ENCODE measurements around the gene HPX. TPM values are rescaled to one million over a fixed set of nuclear protein-coding genes. Genes with fewer than 3 reads are reported as not detected.

Gene HPX
- total RNA-seq, 1 donor from 2014 or later, result 0.56 TPM

GRCh38 chr11:6397636-6398035 lies 43.2 kb downstream of the HPX start:
- no peak overlapping the region for H3K27ac ChIP-seq
- no peaks in the 10 kb centered on the region for H3K9me3 Mint-ChIP-seq
- H3K27me3 Mint-ChIP-seq (ENCODE audit: insufficient read depth, low read depth), result peaks cover 8% of the 10 kb centered on the region
- H3K4me2 ChIP-seq, result no peak overlapping the region
- no peak overlapping the region for H3K4me3 Mint-ChIP-seq
- H3K9ac ChIP-seq, result no peak overlapping the region
- TF ChIP-seq EZH2phosphoT487 (IDR thresholded peaks at IDR 0.05), result no peak
- TF ChIP-seq EZH2 (IDR thresholded peaks at IDR 0.05), result no peak
- no peak for TF ChIP-seq CTCF (IDR thresholded peaks at IDR 0.05)
- no peak for DNase-seq (ENCODE audit: low spot score)
- H4K20me1 ChIP-seq (ENCODE audit: low read depth), result no peaks in the 10 kb centered on the region
- no peaks in the 10 kb centered on the region for H3F3A ChIP-seq (ENCODE audit: low read depth)
- no peak overlapping the region for H3K4me3 ChIP-seq
- no peaks in the 10 kb centered on the region for H3K79me2 ChIP-seq (ENCODE audit: low read depth)
- no peak overlapping the region for H2AFZ ChIP-seq (replicated peaks)
- H3K36me3 ChIP-seq, result no peaks in the 10 kb centered on the region
- no peaks in the 10 kb centered on the region for H3K9me3 ChIP-seq (ENCODE audit: low read depth)
- H3K27ac Mint-ChIP-seq, result no peak overlapping the region
- no peaks in the 10 kb centered on the region for H3K27me3 ChIP-seq
- H3K4me1 Mint-ChIP-seq, result peaks cover 28% of the 10 kb centered on the region
- no peaks in the 10 kb centered on the region for H3K4me1 ChIP-seq
- H3K36me3 Mint-ChIP-seq, result peaks cover 37% of the 10 kb centered on the region

GRCh38 chr11:6397156-6397555 lies 43.6 kb downstream of the HPX start:
- H3K27ac Mint-ChIP-seq, result no peak overlapping the region

GRCh38 chr11:6395470-6396060 lies 45.2 kb downstream of the HPX start:
- Histone ChIP-seq H3K9ac (no peak overlapping the region), H3K4me2 (no peak overlapping the region), H3K27me3 (no peaks in the 10 kb centered on the region), H2AFZ (replicated peaks) (no peak overlapping the region), H3K4me1 (peaks cover 5% of the 10 kb centered on the region), H3K27ac (no peak overlapping the region), H3K4me3 (no peak overlapping the region), H4K20me1 (ENCODE audit: low read depth) (no peaks in the 10 kb centered on the region), H3K79me2 (ENCODE audit: low read depth) (no peaks in the 10 kb centered on the region), H3F3A (ENCODE audit: low read depth) (peaks cover 5% of the 10 kb centered on the region), H3K9me3 (ENCODE audit: low read depth) (no peaks in the 10 kb centered on the region), H3K36me3 (no peaks in the 10 kb centered on the region)
- Mint-ChIP-seq H3K36me3 (peaks cover 27% of the 10 kb centered on the region), H3K27me3 (ENCODE audit: insufficient read depth, low read depth) (peaks cover 5% of the 10 kb centered on the region), H3K9me3 (no peaks in the 10 kb centered on the region), H3K27ac (no peak overlapping the region), H3K4me1 (peaks cover 32% of the 10 kb centered on the region), H3K4me3 (no peak overlapping the region)
- no peak for DNase-seq (ENCODE audit: low spot score)
- TF ChIP-seq CTCF (IDR thresholded peaks at IDR 0.05) (no peak), EZH2phosphoT487 (IDR thresholded peaks at IDR 0.05) (no peak), EZH2 (IDR thresholded peaks at IDR 0.05) (no peak)

More at GRCh38 chr11:6397156-6397555, 43.6 kb downstream of the HPX start:
- H3K9ac ChIP-seq, result no peak overlapping the region
- Mint-ChIP-seq H3K9me3 (no peaks in the 10 kb centered on the region), H3K4me1 (peaks cover 28% of the 10 kb centered on the region), H3K36me3 (peaks cover 33% of the 10 kb centered on the region), H3K4me3 (no peak overlapping the region), H3K27me3 (ENCODE audit: insufficient read depth, low read depth) (peaks cover 5% of the 10 kb centered on the region)
- no peaks in the 10 kb centered on the region for H3K36me3 ChIP-seq
- H3K4me3 ChIP-seq, result no peak overlapping the region
- H4K20me1 ChIP-seq (ENCODE audit: low read depth), result no peaks in the 10 kb centered on the region
- TF ChIP-seq EZH2phosphoT487 (IDR thresholded peaks at IDR 0.05) (no peak), CTCF (IDR thresholded peaks at IDR 0.05) (no peak), EZH2 (IDR thresholded peaks at IDR 0.05) (no peak)
- H3K4me1 ChIP-seq, result no peaks in the 10 kb centered on the region
- no peaks in the 10 kb centered on the region for H3K9me3 ChIP-seq (ENCODE audit: low read depth)
- H3K79me2 ChIP-seq (ENCODE audit: low read depth), result no peaks in the 10 kb centered on the region
- H3K4me2 ChIP-seq, result no peak overlapping the region
- no peaks in the 10 kb centered on the region for H3F3A ChIP-seq (ENCODE audit: low read depth)
- H3K27me3 ChIP-seq, result no peaks in the 10 kb centered on the region
- H3K27ac ChIP-seq, result no peak overlapping the region
- no peak overlapping the region for H2AFZ ChIP-seq (replicated peaks)
- DNase-seq (ENCODE audit: low spot score), result no peak

Data from neural progenitor cell (in vitro differentiated cells).